ENCODE results near the gene UVRAG. TPM values are rescaled to one million over a fixed set of nuclear protein-coding genes. Genes with fewer than 3 reads are reported as not detected.
A peak's percentile ranks its signal among the peaks of the same experiment; 100 is the strongest.

The UVRAG gene
- total RNA-seq, 1 donor from 2014 or later, result 44.7 TPM

DNA sequence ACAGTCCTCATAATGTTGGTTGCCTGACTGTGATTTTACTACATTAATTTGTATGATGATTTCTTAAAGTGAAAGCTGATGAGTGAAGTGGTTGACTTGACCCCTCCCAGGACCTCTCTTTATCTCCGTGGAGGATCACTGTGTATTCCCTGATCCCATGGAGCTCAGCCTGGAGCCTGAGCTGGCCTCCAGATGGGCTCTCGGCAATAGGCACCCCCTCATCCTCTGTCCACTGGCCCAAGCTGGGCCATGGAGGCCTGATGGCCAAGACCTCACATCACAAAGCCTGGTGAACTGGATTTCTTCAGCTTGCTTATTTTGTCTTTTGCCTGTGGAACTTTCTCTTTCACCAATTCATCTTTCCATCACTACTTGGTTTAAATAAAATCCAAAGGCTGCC is 316.1 kb downstream of the UVRAG start:
- DNase-seq (ENCODE audit: extremely low read depth, low read depth, low spot score), result no peak

- no peak for DNase-seq (ENCODE audit: extremely low read depth, low read depth, low spot score)
Observed at GRCh38 chr11:76131671-76132631, 316.9 kb downstream of the UVRAG start.

GRCh38 chr11:76134239-76134638 is 319.2 kb downstream of the UVRAG start:
- DNase-seq (ENCODE audit: extremely low read depth, low read depth, low spot score), result no peak

- no peak for DNase-seq (ENCODE audit: extremely low read depth, low read depth, low spot score)
Observed at GRCh38 chr11:76135491-76135890, 320.5 kb downstream of the UVRAG start.

- no peak for DNase-seq (ENCODE audit: extremely low read depth, low read depth, low spot score)
Observed at GRCh38 chr11:76139314-76139713, 324.3 kb downstream of the UVRAG start.

DNA sequence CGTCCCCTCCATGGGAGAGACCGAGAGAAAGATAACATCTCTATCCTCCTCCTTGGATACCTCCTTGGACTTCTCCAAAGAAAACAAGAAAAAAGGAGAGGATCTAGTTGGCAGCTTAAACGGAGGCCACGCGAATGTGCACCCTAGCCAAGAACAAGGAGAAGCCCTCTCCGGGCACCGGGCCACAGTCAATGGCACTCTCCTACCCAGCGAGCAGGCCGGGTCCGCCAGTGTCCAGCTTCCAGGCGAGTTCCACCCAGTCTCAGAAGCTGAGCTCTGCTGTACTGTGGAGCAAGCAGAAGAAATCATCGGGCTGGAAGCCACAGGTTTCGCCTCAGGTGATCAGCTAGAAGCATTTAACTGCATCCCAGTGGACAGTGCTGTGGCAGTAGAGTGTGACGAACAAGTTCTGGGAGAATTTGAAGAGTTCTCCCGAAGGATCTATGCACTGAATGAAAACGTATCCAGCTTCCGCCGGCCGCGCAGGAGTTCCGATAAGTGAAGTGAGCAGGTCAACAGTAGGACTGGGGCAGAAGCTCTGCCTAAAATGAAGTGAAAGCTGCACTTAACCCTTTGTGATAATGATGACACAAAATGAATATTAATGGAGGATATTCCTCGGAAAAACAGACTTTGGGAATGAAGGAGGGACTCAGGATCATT is 326.0 kb downstream of the UVRAG start:
- DNase-seq (ENCODE audit: extremely low read depth, low read depth, low spot score), result no peak

- DNase-seq (ENCODE audit: extremely low read depth, low read depth, low spot score), result no peak
Observed at GRCh38 chr11:76141901-76142588, 327.0 kb downstream of the UVRAG start.

GRCh38 chr11:76143274-76143673 is 328.3 kb downstream of the UVRAG start:
- no peak for DNase-seq (ENCODE audit: extremely low read depth, low read depth, low spot score)

DNA sequence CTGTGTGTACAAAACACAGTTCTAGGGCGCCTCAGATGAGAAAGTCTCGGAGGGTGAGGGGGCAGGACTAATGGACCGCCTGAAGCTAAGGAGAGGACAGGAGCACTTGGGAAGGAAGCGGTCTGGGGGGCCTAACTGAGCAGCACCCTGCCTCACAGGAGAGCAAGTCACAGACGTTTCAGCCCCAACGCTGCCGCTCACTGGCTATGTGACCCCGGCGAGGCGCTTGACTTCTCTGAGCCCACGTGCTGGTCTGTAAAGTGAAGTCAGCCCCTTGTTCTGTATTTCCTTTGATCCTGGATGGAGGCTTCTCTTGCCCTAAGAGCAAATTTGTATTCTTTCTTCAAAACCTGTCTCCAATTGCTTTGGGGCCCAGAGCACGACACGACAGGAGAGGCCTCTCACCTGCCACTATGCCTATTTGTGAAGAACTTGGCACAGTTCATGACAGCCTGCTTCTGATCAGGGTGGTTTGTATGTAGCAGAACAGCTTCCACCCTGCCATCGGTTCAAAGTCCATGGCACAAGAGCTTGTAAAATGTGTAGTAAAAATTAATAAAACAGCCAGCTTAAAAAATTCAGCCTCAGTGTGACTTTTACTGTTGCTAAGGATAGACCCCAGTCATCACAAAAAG is 332.2 kb downstream of the UVRAG start:
- no peak for DNase-seq (ENCODE audit: extremely low read depth, low read depth, low spot score)

- DNase-seq (ENCODE audit: extremely low read depth, low read depth, low spot score), result no peak
Observed at GRCh38 chr11:76148231-76148630, 333.2 kb downstream of the UVRAG start.

DNA sequence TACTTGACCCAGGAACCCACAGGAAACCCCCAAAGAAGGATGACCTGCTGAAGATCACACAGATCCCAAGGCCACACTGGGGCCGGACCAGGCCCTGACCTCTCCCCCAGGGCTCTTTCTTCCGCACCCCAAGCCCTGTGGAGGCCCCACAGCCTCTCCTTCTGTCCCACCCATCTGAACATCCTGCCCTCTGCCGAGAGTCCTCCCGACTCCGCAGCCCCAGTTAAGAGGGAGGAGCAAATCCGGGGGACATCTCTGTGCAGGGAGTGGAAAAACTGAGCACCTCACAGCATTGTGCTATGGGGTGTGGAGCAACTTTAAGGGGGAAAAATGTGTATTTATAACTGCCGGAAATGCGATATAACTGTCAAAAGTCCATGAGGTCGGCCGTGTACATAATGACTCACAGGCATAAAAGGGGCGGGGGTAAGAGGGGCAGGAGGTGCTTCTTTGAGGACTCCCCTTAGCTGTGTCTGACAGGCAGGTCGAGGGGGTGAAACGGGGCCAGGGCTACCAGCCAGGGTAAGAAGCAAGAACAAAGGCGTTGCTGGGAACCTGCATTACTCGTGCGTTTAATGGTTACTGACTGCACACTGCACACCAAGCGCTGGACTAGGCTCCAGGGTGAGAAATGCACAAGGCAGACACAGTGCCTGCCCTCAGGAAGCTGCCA is 334.1 kb downstream of the UVRAG start:
- DNase-seq (ENCODE audit: extremely low read depth, low read depth, low spot score), result no peak

DNA sequence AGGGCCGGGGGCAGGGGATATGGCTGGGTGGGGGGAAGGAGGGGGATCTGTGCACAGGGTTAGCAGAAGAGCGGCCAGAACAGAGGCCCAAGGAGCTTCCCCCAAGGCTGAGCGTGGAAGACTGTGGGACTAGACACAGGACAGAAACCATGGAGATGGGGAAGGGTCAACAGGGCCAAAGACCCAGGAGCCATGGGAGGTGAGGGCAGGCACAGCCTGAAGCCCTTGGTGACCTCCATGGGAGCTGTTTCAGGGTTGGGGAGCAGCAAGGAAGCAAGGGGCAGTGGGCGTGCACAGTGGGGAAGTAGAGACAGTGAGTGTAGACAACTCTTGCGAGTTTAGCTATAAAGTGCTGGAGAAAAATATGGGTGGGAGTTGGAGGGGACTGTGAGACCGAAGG is 334.7 kb downstream of the UVRAG start:
- no peak for DNase-seq (ENCODE audit: extremely low read depth, low read depth, low spot score)

DNA sequence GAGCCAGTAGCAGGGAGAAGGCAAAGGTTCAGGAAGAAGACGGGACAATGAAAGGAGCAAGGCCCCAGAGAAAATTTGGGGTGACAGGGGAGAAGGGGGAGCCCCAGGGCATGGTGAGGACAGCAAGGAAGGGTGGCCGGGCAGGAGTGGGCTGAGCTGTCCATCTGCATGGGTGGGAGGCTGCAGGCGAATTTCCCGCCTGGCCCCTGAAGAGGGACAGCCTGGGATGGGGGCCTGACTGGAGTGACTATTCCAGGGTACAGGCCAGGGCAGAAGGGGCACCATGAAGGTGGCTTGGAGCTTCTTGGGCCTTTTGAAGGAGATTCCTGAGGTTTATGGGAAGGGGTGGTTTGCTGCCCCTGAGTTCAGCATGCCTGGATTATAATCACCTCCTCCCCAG is 335.1 kb downstream of the UVRAG start:
- DNase-seq (ENCODE audit: extremely low read depth, low read depth, low spot score), result no peak

- no peak for DNase-seq (ENCODE audit: extremely low read depth, low read depth, low spot score)
Observed at GRCh38 chr11:76151556-76152085, 336.6 kb downstream of the UVRAG start.

- DNase-seq (ENCODE audit: extremely low read depth, low read depth, low spot score), result peak; percentile 36
Observed at GRCh38 chr11:76152086-76152681, 337.2 kb downstream of the UVRAG start.

- no peak for DNase-seq (ENCODE audit: extremely low read depth, low read depth, low spot score)
Observed at GRCh38 chr11:76152741-76153570, 337.9 kb downstream of the UVRAG start.

- no peak for DNase-seq (ENCODE audit: extremely low read depth, low read depth, low spot score)
Observed at GRCh38 chr11:76153571-76153923, 338.5 kb downstream of the UVRAG start.

GRCh38 chr11:76155500-76156227 is 340.7 kb downstream of the UVRAG start:
- DNase-seq (ENCODE audit: extremely low read depth, low read depth, low spot score), result no peak

Measured in glomerular endothelial cell (primary cell).